HEK293 (cell line): ENCODE measurements around the gene ZNF17.

Source experiments
- CTCF ChIA-PET: fragments of 350-600 bp; formaldehyde crosslinking; extraction: SDS; loops from one replicate; lab custom pipeline; 2021; ENCODE audit warnings: antibody characterized with exemption; lab: Yijun Ruan, JAX
- POLR2A ChIA-PET: fragments of 300-600 bp; formaldehyde crosslinking; extraction: SDS; loops from one replicate; lab custom pipeline; 2020; ENCODE audit warnings: antibody characterized with exemption, inconsistent platforms; lab: Yijun Ruan, JAX
- H3K27ac ChIP-seq: fragments of 200-500 bp; sonication (Bioruptor generic); 2 replicates; pipeline ENCODE4 v1.5.1; 2014; ENCODE audit warnings: low read depth, low read length, control low read depth, inconsistent platforms; ENCODE audit errors: extremely low read depth
- H3K36me3 ChIP-seq, 2 experiments: fragments of 200-500 bp in 1 of 2; sonication (Bioruptor generic) in 1 of 2; 1 replicate in 1 of 2; 2 replicates in 1 of 2; pipeline ENCODE4 v1.5.1; 2014 to 2017; ENCODE audit warnings: inconsistent platforms in 2 of 2, low read length in 2 of 2; ENCODE audit not compliant: control insufficient read depth in 2 of 2, insufficient read depth in 1 of 2
- H3K4me1 ChIP-seq: fragments of 200-500 bp; sonication (Bioruptor generic); 2 replicates; pipeline ENCODE4 v1.5.1; 2014; ENCODE audit warnings: mild to moderate bottlenecking, low read length, inconsistent platforms; ENCODE audit not compliant: control insufficient read depth, insufficient read depth
- H3K4me3 ChIP-seq: 2 replicates; pipeline ENCODE4 v1.5.1; 2011; ENCODE audit warnings: low read depth, mild to moderate bottlenecking, control low read depth, low read length, moderate library complexity
- H3K9me3 ChIP-seq: fragments of 200-500 bp; sonication (Bioruptor generic); 2 replicates; pipeline ENCODE4 v1.5.1; 2014; ENCODE audit warnings: low read depth, low read length, inconsistent platforms; ENCODE audit not compliant: control insufficient read depth, insufficient read depth
- GLIS2 ChIP-seq: fragments of 450-650 bp; formaldehyde crosslinking; IDR thresholded peaks from 2 replicates; pipeline ENCODE4 v1.5.1; 2016; ENCODE audit warnings: missing biosample characterization, missing genetic modification characterization
- KLF8 ChIP-seq: fragments of 450-650 bp; formaldehyde crosslinking; IDR thresholded peaks from 2 replicates; pipeline ENCODE4 v1.5.1; 2016; ENCODE audit warnings: missing biosample characterization, missing genetic modification characterization
- KLF9 ChIP-seq: fragments of 450-650 bp; formaldehyde crosslinking; IDR thresholded peaks from 2 replicates; pipeline ENCODE4 v1.5.1; 2016; ENCODE audit warnings: missing biosample characterization, missing genetic modification characterization, low read depth
- SALL2 ChIP-seq: fragments of 450-650 bp; formaldehyde crosslinking; IDR thresholded peaks from 2 replicates; pipeline ENCODE4 v1.5.0; 2017; ENCODE audit warnings: missing biosample characterization, mild to moderate bottlenecking, missing genetic modification characterization, borderline replicate concordance
- SP3 ChIP-seq: fragments of 450-650 bp; formaldehyde crosslinking; IDR thresholded peaks from 2 replicates; pipeline ENCODE4 v1.5.1; 2016; ENCODE audit warnings: missing biosample characterization, missing genetic modification characterization
- TCF7L2 ChIP-seq: IDR thresholded peaks from 2 replicates; pipeline ENCODE4 v1.6.1; 2011; ENCODE audit warnings: low read depth, mild to moderate bottlenecking, inconsistent platforms, low read length, moderate library complexity, borderline replicate concordance
- ZEB2 ChIP-seq: fragments of 450-650 bp; formaldehyde crosslinking; IDR thresholded peaks from 2 replicates; pipeline ENCODE4 v1.5.1; 2016; ENCODE audit warnings: missing biosample characterization, missing genetic modification characterization
- ZFP69B ChIP-seq: fragments of 450-650 bp; formaldehyde crosslinking; IDR thresholded peaks from 2 replicates; pipeline ENCODE4 v1.5.1; 2016; ENCODE audit warnings: missing biosample characterization, missing genetic modification characterization
- ZNF146 ChIP-seq: fragments of 450-650 bp; formaldehyde crosslinking; IDR thresholded peaks from 2 replicates; pipeline ENCODE4 v1.5.1; 2016; ENCODE audit warnings: missing biosample characterization, missing genetic modification characterization
- ZNF175 ChIP-seq: fragments of 450-650 bp; formaldehyde crosslinking; IDR thresholded peaks from 2 replicates; pipeline ENCODE4 v1.5.1; 2016; ENCODE audit warnings: missing biosample characterization, missing genetic modification characterization
- ZNF184 ChIP-seq: fragments of 450-650 bp; IDR thresholded peaks from 2 replicates; pipeline ENCODE4 v1.5.1; 2018; ENCODE audit warnings: missing biosample characterization, mild to moderate bottlenecking, missing genetic modification characterization
- ZNF2 ChIP-seq: fragments of 450-650 bp; formaldehyde crosslinking; IDR thresholded peaks from 2 replicates; pipeline ENCODE4 v1.5.1; 2016; ENCODE audit warnings: missing biosample characterization, missing genetic modification characterization
- ZNF239 ChIP-seq: fragments of 450-650 bp; formaldehyde crosslinking; IDR thresholded peaks from 2 replicates; pipeline ENCODE4 v1.5.1; 2016; ENCODE audit warnings: missing biosample characterization, missing genetic modification characterization
- ZNF335 ChIP-seq: fragments of 450-650 bp; formaldehyde crosslinking; conservative IDR thresholded peaks from 2 replicates; pipeline ENCODE4 v1.5.1; 2016; ENCODE audit warnings: missing biosample characterization, missing genetic modification characterization
- ZNF423 ChIP-seq: fragments of 450-650 bp; formaldehyde crosslinking; IDR thresholded peaks from 2 replicates; pipeline ENCODE4 v1.5.1; 2016; ENCODE audit warnings: missing biosample characterization, missing genetic modification characterization
- ZNF621 ChIP-seq: fragments of 450-650 bp; formaldehyde crosslinking; IDR thresholded peaks from 2 replicates; pipeline ENCODE4 v1.5.1; 2017; ENCODE audit warnings: missing biosample characterization, missing genetic modification characterization
- ZNF654 ChIP-seq: fragments of 450-650 bp; formaldehyde crosslinking; IDR thresholded peaks from 2 replicates; pipeline ENCODE4 v1.5.1; 2016; ENCODE audit warnings: low read depth, missing biosample characterization, missing genetic modification characterization
- ZNF670 ChIP-seq: fragments of 450-650 bp; formaldehyde crosslinking; IDR thresholded peaks from 2 replicates; pipeline ENCODE4 v1.5.1; 2016; ENCODE audit warnings: missing biosample characterization, missing genetic modification characterization, low read depth
- ZNF837 ChIP-seq: fragments of 450-650 bp; formaldehyde crosslinking; IDR thresholded peaks from 2 replicates; pipeline ENCODE4 v1.5.1; 2016; ENCODE audit warnings: missing biosample characterization, missing genetic modification characterization
- TF ChIP-seq, protein P1 (sequence below): fragments of 450-650 bp; formaldehyde crosslinking; IDR thresholded peaks from 2 replicates; pipeline ENCODE4 v1.5.1; 2016; ENCODE audit warnings: missing biosample characterization, missing genetic modification characterization
- TF ChIP-seq, protein P2 (sequence below): fragments of 450-650 bp; formaldehyde crosslinking; IDR thresholded peaks from 2 replicates; pipeline ENCODE4 v1.5.1; 2016; ENCODE audit warnings: missing biosample characterization, missing genetic modification characterization
- TF ChIP-seq, protein P3 (sequence below): fragments of 450-650 bp; formaldehyde crosslinking; IDR thresholded peaks from 2 replicates; pipeline ENCODE4 v1.5.1; 2017; ENCODE audit warnings: missing biosample characterization, missing genetic modification characterization
- TF ChIP-seq, protein P4 (sequence below): fragments of 450-650 bp; formaldehyde crosslinking; IDR thresholded peaks from 2 replicates; pipeline ENCODE4 v1.5.1; 2016; ENCODE audit warnings: missing biosample characterization, missing genetic modification characterization

Gene ZNF17

DNA sequence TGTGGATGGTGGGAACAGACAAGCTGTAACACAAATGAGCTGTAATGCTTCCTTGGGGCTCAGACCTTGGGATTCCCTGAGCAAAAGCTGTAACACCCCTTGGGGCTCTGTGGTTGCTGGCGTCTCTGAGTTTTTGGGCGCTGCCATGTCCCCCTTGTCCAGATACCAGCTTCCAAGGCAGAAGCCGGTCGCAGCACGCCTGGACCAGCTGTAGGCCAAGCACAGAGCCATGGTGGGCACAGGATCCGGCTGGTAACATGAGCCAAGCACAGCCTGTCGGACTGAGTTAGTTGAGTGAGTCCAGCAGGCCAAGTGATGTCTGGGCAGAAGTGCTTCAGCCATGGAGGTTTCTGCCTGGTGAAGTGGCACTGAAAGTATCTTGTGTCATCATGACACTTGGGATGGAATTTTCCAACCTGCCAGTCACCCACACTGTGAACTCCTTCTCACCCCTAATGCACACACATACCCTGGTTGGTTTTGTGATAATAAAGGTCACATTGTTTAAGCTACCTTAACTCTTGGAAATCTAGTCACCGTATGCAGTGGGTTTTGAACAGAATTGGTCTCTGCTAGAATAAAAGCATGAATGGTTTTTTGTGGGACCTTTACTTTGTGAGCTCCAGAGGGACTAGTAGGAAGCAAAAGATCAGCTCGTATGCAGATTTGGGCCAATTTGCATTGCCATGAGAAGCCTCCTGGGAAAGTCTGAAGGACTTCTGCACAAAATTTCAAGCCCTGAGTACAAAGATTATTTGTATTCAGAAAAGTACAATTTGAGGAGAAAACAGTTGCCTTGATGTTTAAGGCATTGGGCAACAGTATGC is 7.0 kb upstream of the ZNF17 start:
- CTCF ChIA-PET: interaction anchor here (0.5 to 1.4 kb wide), 3 partner anchors 31 to 698 kb away, joined by 4 to 5 read pairs (median 4); partner anchors contain the start of gene ZNF749

DNA sequence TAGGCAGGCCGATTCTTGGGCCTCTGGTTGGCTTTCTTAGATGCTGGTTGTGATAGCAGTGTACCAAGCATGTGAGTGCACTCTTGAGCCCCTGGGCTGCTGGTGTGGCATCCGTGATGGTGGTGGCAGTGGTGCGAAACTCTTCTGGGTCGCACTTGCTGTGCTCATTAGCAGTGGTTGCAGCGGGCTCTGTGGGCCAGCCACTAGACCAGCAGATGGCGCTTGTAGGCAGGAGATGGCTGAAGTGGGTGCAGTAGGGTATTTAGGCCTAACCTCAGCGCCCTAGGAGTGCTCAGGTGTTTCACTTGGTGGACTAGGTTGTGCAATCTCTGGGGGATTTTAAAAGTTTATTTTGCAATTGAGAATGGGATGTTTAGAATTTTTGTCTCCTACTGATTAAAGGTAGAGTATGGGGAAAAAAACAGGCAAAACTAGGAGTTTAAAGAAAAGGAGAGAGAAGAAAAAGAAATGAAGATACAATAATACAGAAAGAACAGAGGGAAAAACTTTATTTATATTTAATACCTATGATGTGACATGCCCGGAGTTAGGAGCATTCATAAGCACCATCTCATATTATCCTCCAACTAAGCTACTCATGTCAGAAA is 4.3 kb upstream of the ZNF17 start:
- Histone ChIP-seq H3K36me3 (peaks cover 6 to 7% of the 10 kb centered on the region in 2 experiments; a peak in 2 of 3 replicates), H3K27ac (no peak overlapping the region), H3K4me1 (peaks cover 3% of the 10 kb centered on the region; the same call in 1 of the 2 replicates), H3K4me3 (no peak overlapping the region), H3K9me3 (no peaks in the 10 kb centered on the region)
- no peak for TF ChIP-seq ZNF670 (tag by site-specific recombination)
- TF ChIP-seq ZNF2 (tag by site-specific recombination): peak; percentile 66; the same call in 1 of the 2 replicates
- no peak for TF ChIP-seq TCF7L2
- TF ChIP-seq SP3: no peak
- TF ChIP-seq, protein P1, sequence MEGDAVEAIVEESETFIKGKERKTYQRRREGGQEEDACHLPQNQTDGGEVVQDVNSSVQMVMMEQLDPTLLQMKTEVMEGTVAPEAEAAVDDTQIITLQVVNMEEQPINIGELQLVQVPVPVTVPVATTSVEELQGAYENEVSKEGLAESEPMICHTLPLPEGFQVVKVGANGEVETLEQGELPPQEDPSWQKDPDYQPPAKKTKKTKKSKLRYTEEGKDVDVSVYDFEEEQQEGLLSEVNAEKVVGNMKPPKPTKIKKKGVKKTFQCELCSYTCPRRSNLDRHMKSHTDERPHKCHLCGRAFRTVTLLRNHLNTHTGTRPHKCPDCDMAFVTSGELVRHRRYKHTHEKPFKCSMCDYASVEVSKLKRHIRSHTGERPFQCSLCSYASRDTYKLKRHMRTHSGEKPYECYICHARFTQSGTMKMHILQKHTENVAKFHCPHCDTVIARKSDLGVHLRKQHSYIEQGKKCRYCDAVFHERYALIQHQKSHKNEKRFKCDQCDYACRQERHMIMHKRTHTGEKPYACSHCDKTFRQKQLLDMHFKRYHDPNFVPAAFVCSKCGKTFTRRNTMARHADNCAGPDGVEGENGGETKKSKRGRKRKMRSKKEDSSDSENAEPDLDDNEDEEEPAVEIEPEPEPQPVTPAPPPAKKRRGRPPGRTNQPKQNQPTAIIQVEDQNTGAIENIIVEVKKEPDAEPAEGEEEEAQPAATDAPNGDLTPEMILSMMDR (tag by site-specific recombination): peak; percentile 70
- TF ChIP-seq ZNF654: peak; percentile 79
- ChIA-PET POLR2A (no interaction called here), CTCF (interaction anchor here (0.6 to 1.6 kb wide), 14 partner anchors 12 to 789 kb away, joined by 3 to 8 read pairs (median 3); partner anchors contain the start of gene ZNF749)

More for the DNA sequence above, 7.0 kb upstream of the ZNF17 start:
- H3K4me3 ChIP-seq: no peak overlapping the region
- POLR2A ChIA-PET: interaction anchor here (2.1 kb wide), 1 partner anchor 14 kb away, joined by 10 read pairs; the partner anchor contains the start of gene ZNF548
- H3K36me3 ChIP-seq: peaks cover 16 to 19% of the 10 kb centered on the region in 2 experiments; a peak in 2 of 3 replicates
- H3K27ac ChIP-seq: no peak overlapping the region
- TF ChIP-seq, protein P2, sequence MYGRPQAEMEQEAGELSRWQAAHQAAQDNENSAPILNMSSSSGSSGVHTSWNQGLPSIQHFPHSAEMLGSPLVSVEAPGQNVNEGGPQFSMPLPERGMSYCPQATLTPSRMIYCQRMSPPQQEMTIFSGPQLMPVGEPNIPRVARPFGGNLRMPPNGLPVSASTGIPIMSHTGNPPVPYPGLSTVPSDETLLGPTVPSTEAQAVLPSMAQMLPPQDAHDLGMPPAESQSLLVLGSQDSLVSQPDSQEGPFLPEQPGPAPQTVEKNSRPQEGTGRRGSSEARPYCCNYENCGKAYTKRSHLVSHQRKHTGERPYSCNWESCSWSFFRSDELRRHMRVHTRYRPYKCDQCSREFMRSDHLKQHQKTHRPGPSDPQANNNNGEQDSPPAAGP (tag by site-specific recombination): no peak
- no peak for TF ChIP-seq SALL2 (tag by site-specific recombination)
- H3K4me1 ChIP-seq: no peaks in the 10 kb centered on the region
- no peaks in the 10 kb centered on the region for H3K9me3 ChIP-seq

DNA sequence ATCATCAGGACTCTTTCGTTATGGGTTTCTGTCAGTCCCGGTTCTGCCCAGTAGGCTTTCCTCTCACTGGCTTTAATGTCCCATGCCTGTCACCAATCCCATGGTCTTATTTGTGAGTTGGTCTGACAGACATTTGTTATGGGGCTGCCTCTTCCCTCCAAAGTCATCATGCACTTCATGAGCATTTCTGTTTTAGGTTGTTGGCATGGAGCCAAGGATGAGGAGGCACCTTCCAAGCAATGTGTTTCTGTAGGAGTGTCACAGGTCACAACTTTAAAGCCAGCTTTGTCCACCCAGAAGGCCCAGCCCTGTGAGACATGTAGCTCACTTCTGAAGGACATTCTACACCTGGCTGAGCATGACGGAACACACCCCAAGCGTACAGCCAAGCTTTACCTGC is 8.5 kb downstream of the ZNF17 start:
- CTCF ChIA-PET: interaction anchor here (1.6 kb wide), 2 partner anchors 12 to 13 kb away, joined by 3 to 4 read pairs; no protein-coding TSS in a partner anchor
- H3K4me1 ChIP-seq: no peaks in the 10 kb centered on the region
- H3K4me3 ChIP-seq: no peak overlapping the region
- no peaks in the 10 kb centered on the region; the same call in none of the 2 replicates for H3K9me3 ChIP-seq
- POLR2A ChIA-PET: interaction anchor here (0.6 kb wide), 1 partner anchor 89 kb away, joined by 4 read pairs; no protein-coding TSS in a partner anchor
- peaks cover 34 to 67% of the 10 kb centered on the region in 2 experiments for H3K36me3 ChIP-seq
- H3K27ac ChIP-seq: no peak overlapping the region
- TF ChIP-seq, protein P3, sequence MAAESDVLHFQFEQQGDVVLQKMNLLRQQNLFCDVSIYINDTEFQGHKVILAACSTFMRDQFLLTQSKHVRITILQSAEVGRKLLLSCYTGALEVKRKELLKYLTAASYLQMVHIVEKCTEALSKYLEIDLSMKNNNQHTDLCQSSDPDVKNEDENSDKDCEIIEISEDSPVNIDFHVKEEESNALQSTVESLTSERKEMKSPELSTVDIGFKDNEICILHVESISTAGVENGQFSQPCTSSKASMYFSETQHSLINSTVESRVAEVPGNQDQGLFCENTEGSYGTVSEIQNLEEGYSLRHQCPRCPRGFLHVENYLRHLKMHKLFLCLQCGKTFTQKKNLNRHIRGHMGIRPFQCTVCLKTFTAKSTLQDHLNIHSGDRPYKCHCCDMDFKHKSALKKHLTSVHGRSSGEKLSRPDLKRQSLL (tag by site-specific recombination): no peak
- TF ChIP-seq ZFP69B (tag by site-specific recombination) (no peak), ZEB2 (tag by site-specific recombination) (no peak), ZNF423 (tag by site-specific recombination) (no peak), KLF9 (tag by site-specific recombination) (no peak), ZNF146 (no peak), ZNF175 (tag by site-specific recombination) (no peak), ZNF184 (no peak), ZNF837 (tag by site-specific recombination) (no peak), GLIS2 (no peak), ZNF335 (tag by site-specific recombination) (no peak), ZNF621 (tag by site-specific recombination) (no peak), ZNF239 (tag by site-specific recombination) (no peak), KLF8 (tag by site-specific recombination) (no peak)
- TF ChIP-seq, protein P4, sequence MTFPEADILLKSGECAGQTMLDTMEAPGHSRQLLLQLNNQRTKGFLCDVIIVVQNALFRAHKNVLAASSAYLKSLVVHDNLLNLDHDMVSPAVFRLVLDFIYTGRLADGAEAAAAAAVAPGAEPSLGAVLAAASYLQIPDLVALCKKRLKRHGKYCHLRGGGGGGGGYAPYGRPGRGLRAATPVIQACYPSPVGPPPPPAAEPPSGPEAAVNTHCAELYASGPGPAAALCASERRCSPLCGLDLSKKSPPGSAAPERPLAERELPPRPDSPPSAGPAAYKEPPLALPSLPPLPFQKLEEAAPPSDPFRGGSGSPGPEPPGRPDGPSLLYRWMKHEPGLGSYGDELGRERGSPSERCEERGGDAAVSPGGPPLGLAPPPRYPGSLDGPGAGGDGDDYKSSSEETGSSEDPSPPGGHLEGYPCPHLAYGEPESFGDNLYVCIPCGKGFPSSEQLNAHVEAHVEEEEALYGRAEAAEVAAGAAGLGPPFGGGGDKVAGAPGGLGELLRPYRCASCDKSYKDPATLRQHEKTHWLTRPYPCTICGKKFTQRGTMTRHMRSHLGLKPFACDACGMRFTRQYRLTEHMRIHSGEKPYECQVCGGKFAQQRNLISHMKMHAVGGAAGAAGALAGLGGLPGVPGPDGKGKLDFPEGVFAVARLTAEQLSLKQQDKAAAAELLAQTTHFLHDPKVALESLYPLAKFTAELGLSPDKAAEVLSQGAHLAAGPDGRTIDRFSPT (tag by site-specific recombination): no peak
